Measurements from ENCODE around the gene XPO5. TPM values are rescaled to one million over a fixed set of nuclear protein-coding genes. Genes with fewer than 3 reads are reported as not detected.

Gene XPO5
- total RNA-seq, 1 experiment from 2014 or later, result 114 TPM

- no peak overlapping the region; the same call in 1 of the 2 replicates for H3K14ac ChIP-seq (ENCODE audit: insufficient read depth, low read length)
- H3T11ph ChIP-seq (ENCODE audit: low read length), result no peak overlapping the region
- H3K79me1 ChIP-seq (ENCODE audit: insufficient read depth, low read depth, low read length, poor library complexity, severe bottlenecking), result peaks cover 16% of the 10 kb centered on the region
- no peak overlapping the region for H2AFZ ChIP-seq (ENCODE audit: low read length)
- H2BK5ac ChIP-seq (ENCODE audit: insufficient read length, low read length), result no peak overlapping the region
- Mint-ChIP-seq H3K27ac (peak overlapping the region; percentile 7 to 83 (median 78); a peak in 5 of 7 replicates), H3K36me3 (ENCODE audit: insufficient read depth in 1 of 3, low read depth in 3 of 3) (peaks cover 0 to 4% (median 0%) of the 10 kb centered on the region in 3 experiments; a peak in 3 of 7 replicates), H3K9me3 (no peaks in the 10 kb centered on the region), H3K4me1 (peaks cover 18 to 23% of the 10 kb centered on the region in 2 experiments), H3K27me3 (ENCODE audit: low read depth) (no peaks in the 10 kb centered on the region), H3K4me3 (peak overlapping the region in 1 of 2 experiments; percentile 48; a peak in 1 of 5 replicates)
- no CpG with 5 or more reads among the region's 12 CpGs for WGBS (ENCODE audit: extremely low coverage, insufficient read length, low lambda C conversion rate)
- H3K56ac ChIP-seq (ENCODE audit: insufficient read length, low read depth, low read length), result no peak overlapping the region
- no peaks in the 10 kb centered on the region for H3K27me3 ChIP-seq (ENCODE audit: insufficient read depth, low read length)
- DNase-seq, result no peak
- no peak overlapping the region for H2BK120ac ChIP-seq (ENCODE audit: low read depth, low read length, poor library complexity, severe bottlenecking)
- H2AK5ac ChIP-seq (ENCODE audit: insufficient read length, low read length), result no peak overlapping the region
- no peak overlapping the region for H3K9ac ChIP-seq (ENCODE audit: extremely low read depth, insufficient read length, low read length)
- H4K91ac ChIP-seq (ENCODE audit: insufficient read length, low read depth, low read length), result no peak overlapping the region
- TF ChIP-seq CTCF (conservative IDR thresholded peaks at IDR 0.05), result no peak
- no peak overlapping the region for H2BK20ac ChIP-seq (ENCODE audit: low read depth, low read length, poor library complexity, severe bottlenecking)
- no peak overlapping the region for H4K5ac ChIP-seq (ENCODE audit: insufficient read length, low read depth, low read length)
- H3K18ac ChIP-seq (ENCODE audit: insufficient read length, low read depth, low read length), result no peak overlapping the region
- H2BK15ac ChIP-seq (ENCODE audit: low read depth, low read length), result no peak overlapping the region
- H4K20me1 ChIP-seq (ENCODE audit: control insufficient read depth, insufficient read depth, insufficient read length), result no peaks in the 10 kb centered on the region
- no peak overlapping the region for H3K4ac ChIP-seq (ENCODE audit: low read depth, low read length)
- H4K8ac ChIP-seq (replicated peaks; ENCODE audit: insufficient read length, low read depth, low read length), result no peak overlapping the region
- H3K79me2 ChIP-seq (ENCODE audit: insufficient read depth, low read length), result peaks cover 5% of the 10 kb centered on the region; the same call in 1 of the 2 replicates
- H2BK12ac ChIP-seq (ENCODE audit: insufficient read length, low read depth, low read length), result no peak overlapping the region
- no peak overlapping the region for H3K4me2 ChIP-seq (ENCODE audit: insufficient read depth, insufficient read length, low read length)
- no peak overlapping the region for H3K27ac ChIP-seq (ENCODE audit: insufficient read length, low read depth, low read length)
- H3K23ac ChIP-seq (ENCODE audit: insufficient read length, low read depth, low read length), result no peak overlapping the region
- peaks cover 3% of the 10 kb centered on the region; the same call in 1 of the 2 replicates for H3K4me1 ChIP-seq (ENCODE audit: insufficient read depth, low read length)
- no peaks in the 10 kb centered on the region for H3K23me2 ChIP-seq (ENCODE audit: insufficient read length, low read depth, low read length, poor library complexity, severe bottlenecking)
- H3K9me3 ChIP-seq (ENCODE audit: control insufficient read depth, low read depth, low read length), result no peaks in the 10 kb centered on the region
These were observed 86.4 kb downstream of the XPO5 start for GRCh38 chr6:43489277-43490072.
